IPS DF 6.9 (cell line): ENCODE measurements around the gene PGA4.
"Not testable (repeated sequence)": the region's sequence is repeated elsewhere in the genome, so short reads cannot be mapped to it uniquely, and the experiment has no call there.

ENCODE experiments used
- DNase-seq: peaks from one replicate; pipeline ENCODE4 v3.0.0-alpha.2; 2013; ENCODE audit warnings: low read depth, low spot score
- H3K27ac ChIP-seq: one replicate; pipeline ENCODE4 v1.5.1; 2013; ENCODE audit warnings: low read length, control low read depth
- H3K27me3 ChIP-seq: 2 replicates; pipeline ENCODE4 v1.6.1; 2013; ENCODE audit warnings: mild to moderate bottlenecking, low read length; ENCODE audit not compliant: control insufficient read depth, insufficient read depth
- H3K36me3 ChIP-seq: 2 replicates; pipeline ENCODE4 v1.6.1; 2013; ENCODE audit warnings: low read length; ENCODE audit not compliant: control insufficient read depth, insufficient read depth
- H3K4me1 ChIP-seq: 2 replicates; pipeline ENCODE4 v1.6.1; 2013; ENCODE audit warnings: low read length; ENCODE audit not compliant: control insufficient read depth, insufficient read depth
- H3K4me3 ChIP-seq: 2 replicates; pipeline ENCODE4 v1.5.1; 2013; ENCODE audit warnings: mild to moderate bottlenecking, low read length
- H3K9me3 ChIP-seq: 2 replicates; pipeline ENCODE4 v1.6.1; 2013; ENCODE audit warnings: low read length, inconsistent platforms; ENCODE audit not compliant: control insufficient read depth, insufficient read depth
- WGBS: extraction: QIAGEN DNeasy Blood & Tissue Kit; methylation state at CpG from one replicate; pipeline ENCODE4 v1.1.7; 2013; ENCODE audit warnings: mixed read lengths, missing lambda C conversion rate; ENCODE audit not compliant: insufficient read length, insufficient coverage; 5-methylcytosine and 5-hydroxymethylcytosine counted together

Gene PGA4

DNA sequence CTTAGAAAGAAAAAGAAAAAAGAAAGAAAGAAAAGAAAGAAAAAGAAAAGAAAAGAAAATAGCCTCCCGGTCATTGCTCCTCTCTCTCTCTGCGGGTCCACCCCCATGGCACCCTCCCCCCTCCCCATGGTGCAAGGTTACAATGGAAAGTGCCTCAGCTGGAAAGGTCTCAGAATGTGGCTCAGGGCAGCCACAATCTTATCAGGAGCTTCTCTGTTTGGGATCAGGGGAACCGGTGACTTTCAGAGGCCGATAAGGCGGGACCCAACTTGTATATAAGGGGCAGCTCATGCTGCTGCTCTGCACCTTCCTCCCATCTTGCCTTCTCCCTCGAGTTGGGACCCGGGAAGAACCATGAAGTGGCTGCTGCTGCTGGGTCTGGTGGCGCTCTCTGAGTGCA, at the start of gene PGA4:
TSS of gene PGA4 (plus strand) at position 301 of the 400 bp plus-strand sequence. CDS start at position 355, 54 bp downstream.
- WGBS = no CpG with 5 or more reads among the region's 8 CpGs

DNA sequence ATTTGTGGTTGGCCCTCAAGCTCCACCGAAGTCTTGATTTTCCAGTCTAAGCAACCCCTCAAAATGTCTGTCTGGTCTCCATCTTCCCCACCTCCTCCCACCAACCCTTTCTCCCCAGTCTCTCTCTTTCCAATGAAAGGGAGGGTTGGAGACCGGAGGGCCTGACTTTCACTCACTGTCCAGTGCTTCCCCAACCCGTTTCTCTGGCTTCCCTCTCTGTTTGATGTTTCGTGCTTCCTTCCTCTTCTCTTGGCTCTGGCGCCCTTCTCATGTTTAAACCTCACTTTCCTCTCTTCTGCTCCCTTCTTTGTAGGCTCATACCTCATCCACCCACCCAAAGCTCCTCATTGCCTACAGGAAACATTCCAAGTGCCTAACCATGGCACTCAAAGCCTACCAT, 49.8 kb upstream of the PGA4 start:
- WGBS = no CpG with 5 or more reads among the region's 5 CpGs
- H3K4me3 ChIP-seq = no peak overlapping the region
- no peaks in the 10 kb centered on the region for H3K27me3 ChIP-seq
- H3K27ac ChIP-seq = no peak overlapping the region
- no peaks in the 10 kb centered on the region for H3K4me1 ChIP-seq
- no peaks in the 10 kb centered on the region for H3K9me3 ChIP-seq
- no peaks in the 10 kb centered on the region for H3K36me3 ChIP-seq
- DNase-seq = no peak

More for the DNA sequence above, at the start of gene PGA4:
- H3K36me3 ChIP-seq, H3K9me3 ChIP-seq, H3K4me3 ChIP-seq, H3K4me1 ChIP-seq, H3K27ac ChIP-seq, DNase-seq, H3K27me3 ChIP-seq: not testable (repeated sequence)

DNA sequence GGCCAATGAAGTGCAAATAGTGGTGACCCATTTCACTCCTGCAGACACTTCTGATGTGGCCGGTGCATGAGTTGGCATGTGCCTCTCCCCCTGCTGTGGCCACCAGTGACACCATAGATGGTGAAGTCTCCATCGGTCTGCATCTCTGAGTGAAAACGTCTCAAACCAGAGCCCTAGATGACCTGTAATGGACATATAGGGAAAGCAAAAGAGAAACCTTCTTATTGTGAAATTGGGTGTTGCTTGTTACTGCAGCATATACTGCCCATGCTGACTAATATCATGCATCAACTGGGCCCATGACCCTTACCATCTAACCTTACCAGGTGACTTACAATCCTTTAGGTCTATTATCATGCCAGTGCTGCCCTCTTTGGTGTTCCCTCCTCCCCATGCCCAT, 49.3 kb upstream of the PGA4 start:
- H3K36me3 ChIP-seq = no peaks in the 10 kb centered on the region
- no peaks in the 10 kb centered on the region for H3K27me3 ChIP-seq
- no peaks in the 10 kb centered on the region for H3K9me3 ChIP-seq
- no peak for DNase-seq
- no peak overlapping the region for H3K27ac ChIP-seq
- H3K4me3 ChIP-seq = no peak overlapping the region
- no peaks in the 10 kb centered on the region for H3K4me1 ChIP-seq
- no CpG with 5 or more reads among the region's 3 CpGs for WGBS

DNA sequence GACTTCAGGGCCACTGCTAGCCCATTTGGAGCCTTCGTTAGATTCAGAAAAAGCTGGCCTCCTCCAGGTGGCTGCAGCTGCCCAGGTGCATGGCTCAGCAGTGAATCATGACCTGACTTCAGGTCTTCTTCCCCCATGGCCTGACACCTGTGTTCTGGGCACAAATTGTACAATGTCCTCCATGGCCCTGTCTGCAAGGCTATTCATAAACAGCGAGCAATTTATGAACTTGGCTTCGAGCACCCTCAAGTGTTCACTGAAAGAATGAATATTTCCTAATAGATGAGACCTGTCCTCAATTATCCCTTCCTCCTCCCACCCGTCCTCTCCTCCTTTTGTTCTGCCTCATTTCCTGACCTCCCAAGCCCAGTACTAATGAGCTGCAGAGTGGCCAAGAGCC, 48.7 kb upstream of the PGA4 start:
- H3K27ac ChIP-seq = no peak overlapping the region
- H3K36me3 ChIP-seq = no peaks in the 10 kb centered on the region
- H3K4me1 ChIP-seq = no peaks in the 10 kb centered on the region
- no CpG with 5 or more reads among the region's 4 CpGs for WGBS
- H3K9me3 ChIP-seq = no peaks in the 10 kb centered on the region
- no peak overlapping the region for H3K4me3 ChIP-seq
- no peak for DNase-seq
- no peaks in the 10 kb centered on the region for H3K27me3 ChIP-seq

DNA sequence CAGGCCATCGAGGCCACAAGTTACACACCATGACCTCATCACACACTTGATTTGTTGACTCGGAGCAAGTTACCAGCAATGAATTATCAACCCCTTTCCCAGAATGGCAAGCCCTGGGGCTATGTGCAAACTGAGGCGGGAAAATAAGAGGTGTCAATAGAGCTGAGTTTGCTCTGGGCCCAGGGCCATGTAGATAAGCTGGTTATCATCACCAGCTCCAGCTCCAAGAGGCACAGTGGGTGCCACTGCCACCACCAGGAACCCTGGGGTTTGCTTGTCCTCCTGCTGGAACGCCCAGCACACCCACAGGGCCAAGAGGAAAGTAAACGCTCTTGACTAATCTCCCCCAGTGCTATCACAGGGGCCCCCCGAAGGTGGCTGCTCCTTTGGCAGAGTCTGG, 47.9 kb upstream of the PGA4 start:
- Histone ChIP-seq H3K36me3 (no peaks in the 10 kb centered on the region), H3K4me1 (no peaks in the 10 kb centered on the region), H3K4me3 (no peak overlapping the region), H3K27me3 (no peaks in the 10 kb centered on the region), H3K27ac (no peak overlapping the region), H3K9me3 (no peaks in the 10 kb centered on the region)
- no CpG with 5 or more reads among the region's 6 CpGs for WGBS
- DNase-seq = no peak

DNA sequence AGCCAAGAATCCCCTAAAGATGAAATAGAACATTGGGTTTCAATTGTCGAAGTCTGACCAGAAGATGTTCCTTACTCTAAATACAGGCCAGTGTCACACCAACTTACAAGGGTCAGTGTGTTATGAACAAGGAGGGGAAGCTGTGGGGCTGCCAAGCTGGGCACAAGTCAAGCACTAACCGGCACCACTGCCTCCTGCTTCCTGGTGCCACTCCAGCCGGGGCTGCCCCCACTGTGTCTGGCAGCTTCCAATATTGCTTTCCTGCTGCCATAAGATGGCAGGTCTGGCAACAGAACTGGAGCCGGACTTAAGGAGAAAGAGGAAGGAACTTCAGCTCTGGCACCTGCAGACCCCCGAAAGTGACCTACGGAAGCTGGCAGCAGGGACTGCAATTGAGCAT, 47.2 kb upstream of the PGA4 start:
- WGBS = no CpG with 5 or more reads among the region's 6 CpGs
- Histone ChIP-seq H3K4me3 (no peak overlapping the region), H3K9me3 (no peaks in the 10 kb centered on the region), H3K27me3 (no peaks in the 10 kb centered on the region), H3K27ac (no peak overlapping the region), H3K36me3 (no peaks in the 10 kb centered on the region), H3K4me1 (no peaks in the 10 kb centered on the region)
- no peak for DNase-seq

DNA sequence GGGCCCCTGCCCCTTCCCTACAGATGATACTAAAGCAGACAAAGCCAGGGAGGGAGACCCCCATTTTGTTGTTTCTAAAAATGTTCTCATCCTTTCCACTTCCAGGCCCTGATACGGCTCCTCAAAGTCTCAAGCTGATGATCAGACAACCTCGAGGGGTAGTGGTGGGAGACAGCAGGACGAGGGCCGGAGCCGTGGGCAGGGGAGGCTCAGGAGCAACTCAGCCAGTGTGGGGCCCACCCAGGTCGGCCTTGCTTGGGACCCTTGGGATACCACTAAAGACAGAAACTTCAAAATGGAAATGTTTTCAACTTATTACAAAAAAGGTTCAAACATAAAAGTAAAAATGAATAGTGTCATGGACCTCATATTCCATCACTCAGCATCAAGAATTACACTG, 45.7 kb upstream of the PGA4 start:
- H3K27me3 ChIP-seq = no peaks in the 10 kb centered on the region
- H3K4me1 ChIP-seq = no peaks in the 10 kb centered on the region
- WGBS = no CpG with 5 or more reads among the region's 6 CpGs
- H3K4me3 ChIP-seq = no peak overlapping the region
- no peak for DNase-seq
- H3K36me3 ChIP-seq = no peaks in the 10 kb centered on the region
- no peaks in the 10 kb centered on the region for H3K9me3 ChIP-seq
- H3K27ac ChIP-seq = no peak overlapping the region

DNA sequence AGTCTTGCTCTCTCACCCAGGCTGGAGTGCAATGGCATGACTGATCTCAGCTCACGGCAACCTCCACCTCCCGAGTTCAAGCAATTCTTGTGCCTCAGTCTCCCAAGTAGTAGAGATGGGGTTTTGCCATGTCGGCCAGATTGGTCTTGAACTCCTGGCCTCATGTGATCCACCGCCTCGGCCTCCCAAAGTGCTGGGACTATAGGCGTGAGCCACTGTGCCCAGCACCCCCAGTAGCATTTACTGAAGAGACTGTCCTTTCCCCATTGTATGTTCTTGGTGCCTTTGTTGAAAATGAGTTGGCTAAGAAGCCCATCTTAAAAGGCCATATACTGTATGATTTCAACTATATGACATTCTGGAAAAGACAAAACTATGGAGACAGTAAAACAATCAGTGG, 41.9 kb upstream of the PGA4 start:
- not testable (repeated sequence) for H3K4me3 ChIP-seq, H3K36me3 ChIP-seq, H3K27ac ChIP-seq, DNase-seq, H3K4me1 ChIP-seq, H3K9me3 ChIP-seq, H3K27me3 ChIP-seq
- no CpG with 5 or more reads among the region's 6 CpGs for WGBS

DNA sequence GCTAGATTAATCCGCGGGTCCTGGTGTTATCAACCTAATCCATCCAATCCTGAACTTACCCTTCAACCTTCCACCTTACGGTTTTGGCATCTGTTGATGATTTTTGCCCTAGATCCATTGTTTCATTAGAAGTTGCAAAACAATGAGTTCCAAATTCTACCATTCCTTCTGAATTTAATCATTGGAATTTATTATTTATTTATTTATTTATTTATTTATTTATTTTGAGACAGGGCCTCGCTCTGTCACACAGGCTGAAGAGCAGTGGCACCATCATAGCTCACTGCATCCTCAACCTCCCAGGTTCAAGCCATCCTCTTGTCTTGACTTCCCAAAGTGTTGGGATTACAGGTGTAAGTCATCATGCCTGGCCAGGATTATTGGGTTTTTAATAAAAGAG, 40.7 kb upstream of the PGA4 start:
- no peaks in the 10 kb centered on the region for H3K9me3 ChIP-seq
- no CpG with 5 or more reads among the region's 4 CpGs for WGBS
- no peaks in the 10 kb centered on the region for H3K4me1 ChIP-seq
- no peak for DNase-seq
- no peak overlapping the region for H3K4me3 ChIP-seq
- H3K36me3 ChIP-seq = no peaks in the 10 kb centered on the region
- H3K27ac ChIP-seq = no peak overlapping the region
- H3K27me3 ChIP-seq = no peaks in the 10 kb centered on the region

DNA sequence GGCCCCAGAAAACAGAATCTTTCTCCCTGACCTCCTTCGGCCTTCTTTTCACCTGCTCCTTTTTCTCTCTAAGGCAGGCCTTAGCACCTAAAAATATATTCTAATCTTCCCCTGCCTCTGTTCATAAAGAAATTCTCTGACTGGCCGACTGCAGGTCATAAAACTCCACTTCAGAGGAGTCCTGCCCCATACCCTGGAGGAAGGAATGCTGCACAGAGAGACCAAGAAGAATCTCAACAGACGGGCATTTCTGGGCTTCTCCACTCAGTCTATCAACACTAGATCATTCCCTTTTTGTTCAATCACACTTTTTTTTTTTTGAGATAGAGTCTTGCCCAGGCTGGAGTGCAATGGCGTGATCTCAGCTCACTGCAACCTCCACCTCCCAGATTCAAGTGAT, 38.5 kb upstream of the PGA4 start:
- Histone ChIP-seq H3K9me3 (no peaks in the 10 kb centered on the region), H3K36me3 (no peaks in the 10 kb centered on the region), H3K4me1 (no peaks in the 10 kb centered on the region), H3K4me3 (no peak overlapping the region), H3K27me3 (no peaks in the 10 kb centered on the region), H3K27ac (no peak overlapping the region)
- no CpG with 5 or more reads among the region's 4 CpGs for WGBS
- no peak for DNase-seq

DNA sequence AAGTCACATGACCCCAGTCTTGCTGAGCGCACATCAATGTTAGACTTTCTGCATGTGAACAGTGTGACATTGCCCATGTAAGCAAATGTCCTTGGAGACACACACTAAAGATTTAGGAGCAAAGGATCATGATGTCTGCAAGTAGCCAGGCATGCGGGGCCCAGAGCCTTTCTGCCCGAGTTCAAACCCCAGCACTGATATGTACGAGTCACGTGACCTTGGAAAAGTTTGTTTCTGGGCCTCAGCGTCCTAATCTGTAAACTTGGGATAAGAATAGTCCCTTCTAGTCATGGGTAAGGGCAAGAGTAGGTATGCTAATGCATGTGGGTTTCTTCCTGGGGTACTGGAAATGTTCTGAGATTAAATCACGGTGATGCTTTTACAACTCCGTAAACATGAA, 35.6 kb upstream of the PGA4 start:
- no peak overlapping the region for H3K4me3 ChIP-seq
- WGBS = no CpG with 5 or more reads among the region's 8 CpGs

More for the DNA sequence above, 35.6 kb upstream of the PGA4 start:
- no peaks in the 10 kb centered on the region for H3K27me3 ChIP-seq
- DNase-seq = no peak
- no peaks in the 10 kb centered on the region for H3K36me3 ChIP-seq
- no peak overlapping the region for H3K27ac ChIP-seq
- no peaks in the 10 kb centered on the region for H3K9me3 ChIP-seq
- no peaks in the 10 kb centered on the region for H3K4me1 ChIP-seq
